ENCODE measurements around the gene INS. TPM values are rescaled to one million over a fixed set of nuclear protein-coding genes. Genes with fewer than 3 reads are reported as not detected.

Gene INS
- total and polyA plus RNA-seq, 2 donors from 2014 or later, result not detected

- no peaks in the 10 kb centered on the region for H3K36me3 ChIP-seq (ENCODE audit: control insufficient read depth in 2 of 3, insufficient read depth in 3 of 3, low read length in 3 of 3)
- intact Hi-C loops (cut with DNase I), result no loop called here
- H3K4me1 ChIP-seq (ENCODE audit: control insufficient read depth in 2 of 3, insufficient read depth in 2 of 3, low read depth in 1 of 3, low read length in 3 of 3), result no peaks in the 10 kb centered on the region
- TF ChIP-seq CTCF (IDR thresholded peaks at IDR 0.05; ENCODE audit: borderline replicate concordance, extremely low read depth, insufficient read depth), result no peak
- peaks cover 35% of the 10 kb centered on the region for H3K27me3 ChIP-seq (ENCODE audit: control insufficient read depth, insufficient read depth, low read length)
- FAIRE-seq (no peak), DNase-seq (peak in 1 of 5 donors; percentile 54)
- no peak overlapping the region for H3K27ac ChIP-seq (ENCODE audit: low read depth in 2 of 2, low read length in 2 of 2)
- peak overlapping the region in 1 of 3 donors; percentile 44 for H3K4me3 ChIP-seq (ENCODE audit: low read length in 3 of 3)
- H3K9ac ChIP-seq (ENCODE audit: low read length in 3 of 3), result peak overlapping the region in 1 of 3 donors; percentile 13
- no peaks in the 10 kb centered on the region for H3K9me3 ChIP-seq (ENCODE audit: control insufficient read depth in 2 of 3, insufficient read depth in 1 of 3, low read length in 3 of 3)
Observed at GRCh38 chr11:2142762-2143202, 18.2 kb downstream of the INS start.

GRCh38 chr11:2142300-2142759, 18.7 kb downstream of the INS start:
- Histone ChIP-seq H3K4me3 (ENCODE audit: low read length in 3 of 3) (peak overlapping the region in 1 of 3 donors; percentile 58), H3K36me3 (ENCODE audit: control insufficient read depth in 2 of 3, insufficient read depth in 3 of 3, low read length in 3 of 3) (no peaks in the 10 kb centered on the region), H3K27me3 (ENCODE audit: control insufficient read depth, insufficient read depth, low read length) (peaks cover 35% of the 10 kb centered on the region), H3K9ac (ENCODE audit: low read length in 3 of 3) (no peak overlapping the region), H3K4me1 (ENCODE audit: control insufficient read depth in 2 of 3, insufficient read depth in 2 of 3, low read depth in 1 of 3, low read length in 3 of 3) (no peaks in the 10 kb centered on the region), H3K27ac (ENCODE audit: low read depth in 2 of 2, low read length in 2 of 2) (no peak overlapping the region), H3K9me3 (ENCODE audit: control insufficient read depth in 2 of 3, insufficient read depth in 1 of 3, low read length in 3 of 3) (no peaks in the 10 kb centered on the region)
- intact Hi-C loops (cut with DNase I), result no loop called here
- no peak for TF ChIP-seq CTCF (IDR thresholded peaks at IDR 0.05; ENCODE audit: borderline replicate concordance, extremely low read depth, insufficient read depth)
- peak in 1 of 5 donors; percentile 50 for DNase-seq
- no peak for FAIRE-seq

GRCh38 chr11:2140411-2141400, 20.3 kb downstream of the INS start:
- Histone ChIP-seq H3K4me1 (ENCODE audit: control insufficient read depth in 2 of 3, insufficient read depth in 2 of 3, low read depth in 1 of 3, low read length in 3 of 3) (no peaks in the 10 kb centered on the region), H3K9me3 (ENCODE audit: control insufficient read depth in 2 of 3, insufficient read depth in 1 of 3, low read length in 3 of 3) (no peaks in the 10 kb centered on the region), H3K27ac (ENCODE audit: low read depth in 2 of 2, low read length in 2 of 2) (no peak overlapping the region), H3K36me3 (ENCODE audit: control insufficient read depth in 2 of 3, insufficient read depth in 3 of 3, low read length in 3 of 3) (no peaks in the 10 kb centered on the region), H3K27me3 (ENCODE audit: control insufficient read depth, insufficient read depth, low read length) (peaks cover 32% of the 10 kb centered on the region), H3K4me3 (ENCODE audit: low read length in 3 of 3) (peak overlapping the region in 1 of 3 donors; percentile 58), H3K9ac (ENCODE audit: low read length in 3 of 3) (peak overlapping the region in 1 of 3 donors; percentile 40)
- DNase-seq (peak in 3 of 5 donors; percentile 45 to 63 (median 52)), FAIRE-seq (no peak)
- TF ChIP-seq CTCF (IDR thresholded peaks at IDR 0.05; ENCODE audit: borderline replicate concordance, extremely low read depth, insufficient read depth), result no peak
- intact Hi-C loops (cut with DNase I), result no loop called here
